MM.1S (cell line): ENCODE results near the gene POLD1.

Experiments used
- CTCF ChIP-seq: fragments of 300-600 bp; sonication (generic); IDR thresholded peaks from 2 replicates; pipeline ENCODE4 v1.5.1; 2016; ENCODE audit warnings: antibody characterized with exemption, low read length, mixed read lengths
- EZH2 ChIP-seq: fragments of 300-600 bp; sonication (generic); optimal IDR thresholded peaks from 2 replicates; pipeline ENCODE3; 2017; ENCODE audit warnings: low read depth, mild to moderate bottlenecking, antibody characterized with exemption, low read length, mixed read lengths

GRCh38 chr19:50457300-50457699 lies 73.2 kb downstream of the POLD1 start:
- TF ChIP-seq CTCF (no peak), EZH2 (no peak)
